Heart right ventricle (tissue), 16 donors: ENCODE data around the gene RUNX1. TPM values are rescaled to one million over a fixed set of nuclear protein-coding genes. Genes with fewer than 3 reads are reported as not detected.

Source experiments
- ATAC-seq, 8 donors: fragments of 200-7000 bp; cut with Tn5 transposase; one replicate each; pipeline ENCODE4 v1.9.1; 2020; ENCODE audit warnings: mild to moderate bottlenecking in 8 of 8, moderate library complexity in 8 of 8, moderate number of reproducible peaks in 1 of 8
- DNase-seq, 2 donors: peaks; one replicate each; pipeline ENCODE4 v3.0.0-alpha.2; 2020
- H3K27ac ChIP-seq, 10 donors: fragments of 200-600 bp; sonication (generic) in 2 of 10; one replicate each; pipeline versions ENCODE4 v1.5.0 to v1.8.0; 2020 to 2022; ENCODE audit warnings: mild to moderate bottlenecking in 3 of 10
- H3K27me3 ChIP-seq, 7 donors: fragments of 200-600 bp; one replicate each; pipeline ENCODE4 v1.8.0; 2021 to 2022; ENCODE audit warnings: mild to moderate bottlenecking in 2 of 7
- H3K36me3 ChIP-seq, 9 donors: fragments of 200-600 bp; sonication (generic) in 1 of 9; one replicate each; pipeline versions ENCODE4 v1.5.0 to v1.8.0; 2020 to 2022; ENCODE audit warnings: mild to moderate bottlenecking in 2 of 9
- H3K4me1 ChIP-seq, 9 donors: fragments of 200-600 bp; sonication (generic) in 1 of 9; one replicate each; pipeline versions ENCODE4 v1.5.0 to v1.8.0; 2020 to 2022; ENCODE audit warnings: mild to moderate bottlenecking in 4 of 9
- H3K4me3 ChIP-seq, 10 donors: fragments of 200-600 bp; sonication (generic) in 2 of 10; one replicate each; pipeline versions ENCODE4 v1.5.0 to v1.8.0; 2020 to 2022; ENCODE audit warnings: mild to moderate bottlenecking in 7 of 10, moderate library complexity in 2 of 10
- H3K9me3 ChIP-seq, 11 donors: fragments of 200-600 bp in 10 of 11; sonication (generic) in 2 of 11; one replicate each; pipeline versions ENCODE4 v1.5.0 to v1.8.0; 2013 to 2022; ENCODE audit warnings: mild to moderate bottlenecking in 2 of 11, control low read depth in 1 of 11, moderate library complexity in 1 of 11
- WGBS, 2 donors: extraction: QIAGEN DNeasy Blood & Tissue Kit; methylation state at CpG; one replicate each; pipeline ENCODE4 v1.1.7; 2013; ENCODE audit warnings: inconsistent platforms in 1 of 2; 5-methylcytosine and 5-hydroxymethylcytosine counted together
- intact Hi-C, 10 donors: fragments of 100-400 bp; cut with DNase I; formaldehyde crosslinking; loops; one replicate each; pipeline versions ENCODE4 v1.11.1 to v1.14.2; 2022
- polyA plus RNA-seq, 2 donors: library from polyadenylated mRNA; stranded (reverse); fragments of 200-250 nt; gene quantifications; one replicate each; pipeline ENCODE4 v1.2.3, GENCODE V29; 2013
- total RNA-seq, 10 donors: library from RNA; stranded (reverse); fragmentation: NEBNext Ultra II Directional in 3 of 10; extraction: Animal tissue kit (Norgen Biotek cat#: 25700) in 3 of 10; gene quantifications; one replicate each; pipeline versions ENCODE4 v1.2.1 to v1.2.4, GENCODE V29; 2021 to 2023
- TF ChIP-seq, protein P1 (sequence below), 9 donors: fragments of 200-600 bp; sonication (generic) in 2 of 9; IDR thresholded peaks; one replicate each; pipeline versions ENCODE4 v1.5.0 to v1.8.0; 2021 to 2022; ENCODE audit warnings: antibody characterized with exemption in 9 of 9, mild to moderate bottlenecking in 5 of 9, moderate library complexity in 1 of 9
- donor health status: Arrhythmogenic right ventricular cardiomyopathy.
- donor health status: ischemic (EF 13 %, LVEDD 7.1; RV severe dilation, severe dysfunction).
- donor health status: healthy with polysubstance abuse.
- donor health status: DM: no; HTN: yes; CAD: no.
- donor health status: DM: no; HTN: no; CAD: no.
- donor health status: ischemic (EF 25% LVEDD 6.9; RV normal size, moderate dysfunction).
- donor health status: ischemic (EF 25% LVEDD 5.7; RV mildly dilated, moderate dysfunction).
- donor health status: healthy.
- donor health status: DM: yes; HTN: yes; CAD: no.
- donor health status: Ischemic cardiomyopathy.
- donor health status: ischemic (EF 35%, LVEDD 5.7; RV mildly dilated, moderate dysfunction).
- donor health status: nonischemic (EF 11% LVEDD 7.7; RV severe dilation, severe dysfunction).
- donor health status: DM: yes; HTN: yes; CAD: no.
- donor health status: PGD.
- donor health status: ischemic (EF 29% LVEDD 5.4; RV normal size, mild dysfunction).
- donor health status: nonischemic (EF 23%, LVEDD 6.1; RV moderate dilation, normal function).

The RUNX1 gene
- total and polyA plus RNA-seq, 12 donors: 0.88 to 29.3 (median 3.5) TPM

DNA sequence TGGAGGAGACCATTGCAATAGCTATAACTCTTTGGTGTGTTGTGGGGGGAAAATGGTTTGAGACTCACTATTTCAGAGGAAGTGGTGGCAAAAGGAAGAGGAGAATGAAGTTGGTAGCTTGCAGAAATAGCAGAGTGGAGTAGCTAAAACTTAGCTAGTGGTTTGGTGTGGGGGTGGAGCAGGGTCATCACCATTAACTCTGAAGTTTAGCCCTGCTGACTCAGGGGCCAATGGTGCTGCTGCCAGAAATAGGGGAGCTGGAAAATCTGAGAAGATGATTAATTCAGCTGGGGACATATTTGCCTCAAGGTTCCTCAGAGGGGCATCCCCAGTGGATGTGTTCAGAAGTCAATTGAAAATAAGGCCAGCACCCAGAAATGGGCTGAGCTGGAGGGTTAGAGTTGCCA is 65.4 kb downstream of the RUNX1 start:
- ATAC-seq: peak in 1 of 8 donors; percentile 11
- Histone ChIP-seq H3K27me3 (peaks cover 0 to 15% (median 7%) of the 10 kb centered on the region in 7 donors), H3K4me1 (peaks cover 0 to 65% (median 0%) of the 10 kb centered on the region in 9 donors), H3K4me3 (no peak overlapping the region), H3K36me3 (no peaks in the 10 kb centered on the region), H3K27ac (peak overlapping the region in 1 of 10 donors; percentile 62), H3K9me3 (no peaks in the 10 kb centered on the region)
- no peak for DNase-seq
- TF ChIP-seq, protein P1, sequence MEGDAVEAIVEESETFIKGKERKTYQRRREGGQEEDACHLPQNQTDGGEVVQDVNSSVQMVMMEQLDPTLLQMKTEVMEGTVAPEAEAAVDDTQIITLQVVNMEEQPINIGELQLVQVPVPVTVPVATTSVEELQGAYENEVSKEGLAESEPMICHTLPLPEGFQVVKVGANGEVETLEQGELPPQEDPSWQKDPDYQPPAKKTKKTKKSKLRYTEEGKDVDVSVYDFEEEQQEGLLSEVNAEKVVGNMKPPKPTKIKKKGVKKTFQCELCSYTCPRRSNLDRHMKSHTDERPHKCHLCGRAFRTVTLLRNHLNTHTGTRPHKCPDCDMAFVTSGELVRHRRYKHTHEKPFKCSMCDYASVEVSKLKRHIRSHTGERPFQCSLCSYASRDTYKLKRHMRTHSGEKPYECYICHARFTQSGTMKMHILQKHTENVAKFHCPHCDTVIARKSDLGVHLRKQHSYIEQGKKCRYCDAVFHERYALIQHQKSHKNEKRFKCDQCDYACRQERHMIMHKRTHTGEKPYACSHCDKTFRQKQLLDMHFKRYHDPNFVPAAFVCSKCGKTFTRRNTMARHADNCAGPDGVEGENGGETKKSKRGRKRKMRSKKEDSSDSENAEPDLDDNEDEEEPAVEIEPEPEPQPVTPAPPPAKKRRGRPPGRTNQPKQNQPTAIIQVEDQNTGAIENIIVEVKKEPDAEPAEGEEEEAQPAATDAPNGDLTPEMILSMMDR (IDR thresholded peaks at IDR 0.05): no peak
- intact Hi-C loops: no loop called here

DNA sequence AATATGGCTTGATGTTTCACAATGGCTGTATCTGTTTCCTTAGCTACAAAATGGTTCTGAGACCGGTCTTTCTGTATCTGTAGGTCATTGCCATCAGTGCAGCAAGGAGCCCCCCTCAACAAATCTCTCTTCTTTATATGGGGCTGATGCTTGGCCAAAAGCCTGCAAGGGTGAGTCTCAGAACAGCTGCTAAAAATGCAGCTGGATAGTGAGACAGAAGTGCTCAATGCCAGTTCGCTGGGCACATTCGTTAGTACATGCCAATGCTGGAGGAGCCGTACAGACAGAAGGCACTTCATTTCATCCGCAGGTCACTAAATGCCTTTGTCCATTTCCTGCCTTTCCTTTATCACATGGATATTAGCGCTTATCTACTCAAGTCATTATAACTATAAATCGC is 67.3 kb downstream of the RUNX1 start:
- no peaks in the 10 kb centered on the region for H3K36me3 ChIP-seq
- no peak overlapping the region for H3K27ac ChIP-seq
- H3K27me3 ChIP-seq: peaks cover 0 to 14% (median 7%) of the 10 kb centered on the region in 7 donors
- no peak overlapping the region for H3K4me3 ChIP-seq
- DNase-seq (no peak), ATAC-seq (no peak)
- H3K4me1 ChIP-seq: peaks cover 0 to 50% (median 0%) of the 10 kb centered on the region in 9 donors
- intact Hi-C loops: no loop called here
- H3K9me3 ChIP-seq: no peaks in the 10 kb centered on the region
- TF ChIP-seq, protein P1 (IDR thresholded peaks at IDR 0.05): no peak
- 92 to 94% methylated on average over 7 of the region's 7 CpGs for WGBS, 2 donors

DNA sequence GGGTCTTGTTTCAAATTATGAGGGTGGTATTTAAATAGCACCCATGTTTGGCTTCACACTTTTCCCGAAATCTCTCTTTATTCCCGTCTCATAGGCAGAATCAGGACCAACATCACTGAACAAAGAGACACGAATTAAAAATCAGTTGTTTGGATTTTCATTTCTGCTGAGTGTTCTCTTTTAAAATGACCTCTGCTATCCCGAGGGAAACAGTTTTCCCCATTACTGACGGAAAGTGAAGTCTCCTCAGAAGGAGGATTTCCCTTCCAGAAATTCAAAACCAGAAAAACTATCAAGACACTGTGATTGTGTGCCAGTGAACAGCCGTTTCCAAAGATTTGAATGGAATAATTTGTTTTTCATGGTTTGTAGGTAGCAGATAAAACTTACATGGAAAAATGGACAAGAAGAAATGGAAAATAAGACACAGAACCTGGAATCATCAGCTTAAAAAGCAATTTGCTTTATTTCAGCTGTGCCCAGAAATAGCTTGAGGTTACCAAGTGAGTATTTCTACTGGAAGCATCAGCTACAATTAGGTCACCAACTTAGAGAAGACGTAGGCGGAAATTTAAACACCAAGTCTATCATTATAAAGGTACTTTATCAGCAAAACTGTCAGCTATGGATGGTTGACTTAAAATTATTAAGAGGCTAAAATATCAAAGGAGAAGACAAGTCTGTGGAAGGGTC is 68.5 kb downstream of the RUNX1 start:
- Histone ChIP-seq H3K36me3 (no peaks in the 10 kb centered on the region), H3K9me3 (no peaks in the 10 kb centered on the region), H3K27me3 (peaks cover 0 to 10% (median 0%) of the 10 kb centered on the region in 7 donors), H3K4me1 (peaks cover 0 to 38% (median 0%) of the 10 kb centered on the region in 9 donors), H3K27ac (peak overlapping the region in 4 of 10 donors; percentile 2 to 37 (median 32)), H3K4me3 (no peak overlapping the region)
- no peak for DNase-seq
- intact Hi-C loops: no loop called here
- peak in 1 of 8 donors; percentile 14 for ATAC-seq
- TF ChIP-seq, protein P1 (IDR thresholded peaks at IDR 0.05): no peak
- 52 to 60% methylated on average over 8 of the region's 8 CpGs for WGBS, 2 donors

DNA sequence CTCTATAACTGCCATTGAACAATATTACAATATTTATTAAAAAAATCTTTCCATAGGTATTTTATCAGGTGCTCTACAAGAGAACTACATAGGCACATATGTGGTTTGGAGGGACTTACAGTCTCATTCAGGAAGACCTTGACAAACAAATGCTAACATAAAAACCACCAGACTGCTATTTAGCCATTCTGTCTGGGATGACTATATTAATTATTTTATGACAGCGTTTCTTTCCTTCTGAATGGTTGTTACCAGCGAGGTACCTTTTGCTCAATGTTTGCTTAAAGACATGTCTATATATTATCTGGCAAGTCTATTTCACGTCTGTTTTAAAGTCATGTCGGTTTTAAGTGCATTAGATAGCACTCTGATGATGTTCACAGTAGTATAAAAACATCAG is 69.7 kb downstream of the RUNX1 start:
- intact Hi-C loops: no loop called here
- TF ChIP-seq, protein P1 (IDR thresholded peaks at IDR 0.05): no peak
- Histone ChIP-seq H3K9me3 (no peaks in the 10 kb centered on the region), H3K27me3 (peaks cover 0 to 12% (median 0%) of the 10 kb centered on the region in 7 donors), H3K4me3 (no peak overlapping the region), H3K27ac (no peak overlapping the region), H3K4me1 (peaks cover 0 to 26% (median 0%) of the 10 kb centered on the region in 9 donors), H3K36me3 (no peaks in the 10 kb centered on the region)
- 78 to 82% methylated on average over 4 of the region's 4 CpGs for WGBS, 2 donors
- DNase-seq (no peak), ATAC-seq (no peak)
